Activated naive CD4-positive, alpha-beta T cell treated with anti-CD3 and anti-CD28 coated beads for 36 hours (primary cell): Measurements from ENCODE around the gene EFR3B. TPM values are rescaled to one million over a fixed set of nuclear protein-coding genes. Genes with fewer than 3 reads are reported as not detected.

Source experiments
- CTCF ChIA-PET: fragments of 350-600 bp; sonication (Branson Sonifier 250); formaldehyde crosslinking; loops from one replicate; lab custom pipeline; 2021; ENCODE audit warnings: antibody characterized with exemption; lab: Charles Lee
- DNase-seq: peaks from one replicate; pipeline ENCODE4 v3.0.0-alpha.2; 2020
- H3K27ac Mint-ChIP-seq: one replicate; pipeline ENCODE4 v1.8.0; 2021; ENCODE audit warnings: mild to moderate bottlenecking, mixed read lengths
- H3K27me3 Mint-ChIP-seq: one replicate; pipeline ENCODE4 v1.8.0; 2021; ENCODE audit warnings: low read depth, mixed read lengths
- H3K36me3 Mint-ChIP-seq: one replicate; pipeline ENCODE4 v1.8.0; 2021; ENCODE audit warnings: low read depth, mixed read lengths
- H3K4me1 Mint-ChIP-seq: one replicate; pipeline ENCODE4 v1.8.0; 2021; ENCODE audit warnings: low read depth, mixed read lengths
- H3K4me3 Mint-ChIP-seq: one replicate; pipeline ENCODE4 v1.8.0; 2021; ENCODE audit warnings: mild to moderate bottlenecking, moderate library complexity, mixed read lengths
- H3K9me3 Mint-ChIP-seq: one replicate; pipeline ENCODE4 v1.8.0; 2021; ENCODE audit warnings: mixed read lengths
- intact Hi-C: fragments of 100-400 bp; cut with micrococcal nuclease; formaldehyde crosslinking; loops from one replicate; pipeline ENCODE4 v1.15.1; 2023
- total RNA-seq, 2 experiments: library from RNA; stranded (reverse); gene quantifications; one replicate each; pipeline ENCODE4 v1.2.3, GENCODE V29; 2021

Gene EFR3B
- total RNA-seq, 2 experiments from 2014 or later, result 0.41 to 0.42 TPM

DNA sequence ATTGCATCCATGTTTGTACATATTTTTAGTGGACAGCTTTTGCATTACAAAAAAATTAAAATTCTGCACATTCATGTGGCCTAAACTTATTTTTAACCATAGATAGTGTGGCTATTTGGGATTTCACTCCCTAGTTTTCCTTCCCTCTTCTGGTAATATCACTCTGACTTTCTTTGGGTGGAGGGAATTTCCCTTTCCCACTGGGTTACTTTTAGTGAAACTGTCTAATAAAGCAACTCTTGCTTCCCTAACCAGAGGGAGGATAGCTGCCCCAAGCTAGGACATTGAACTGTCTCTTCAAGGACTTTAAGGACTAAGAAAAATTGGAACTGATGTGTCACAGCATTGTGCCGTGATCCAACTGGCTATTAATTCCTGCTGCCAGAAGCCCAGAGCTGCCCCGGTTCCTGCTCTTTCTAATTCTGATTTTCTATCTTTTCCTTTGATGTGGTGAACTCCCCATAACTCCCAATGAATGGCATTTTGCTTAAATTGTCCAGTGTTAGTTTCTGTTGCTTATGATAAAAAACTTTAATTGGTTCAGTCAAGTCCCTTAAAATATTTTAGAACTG, 20.0 kb upstream of the EFR3B start:
- CTCF ChIA-PET, result interaction anchor here (0.7 kb wide), 1 partner anchor 643 kb away, joined by 4 read pairs; no protein-coding TSS in a partner anchor
- H3K27me3 Mint-ChIP-seq, result peaks cover 2% of the 10 kb centered on the region
- no peak overlapping the region for H3K27ac Mint-ChIP-seq
- H3K9me3 Mint-ChIP-seq, result no peaks in the 10 kb centered on the region
- H3K36me3 Mint-ChIP-seq, result no peaks in the 10 kb centered on the region
- no peaks in the 10 kb centered on the region for H3K4me1 Mint-ChIP-seq
- no peak overlapping the region for H3K4me3 Mint-ChIP-seq
- no peak for DNase-seq
- intact Hi-C loops, result no loop called here

- H3K4me1 Mint-ChIP-seq, result no peaks in the 10 kb centered on the region
- no peak for DNase-seq
- no peaks in the 10 kb centered on the region for H3K36me3 Mint-ChIP-seq
Observed at GRCh38 chr2:25023333-25023732, 18.5 kb upstream of the EFR3B start.

DNA sequence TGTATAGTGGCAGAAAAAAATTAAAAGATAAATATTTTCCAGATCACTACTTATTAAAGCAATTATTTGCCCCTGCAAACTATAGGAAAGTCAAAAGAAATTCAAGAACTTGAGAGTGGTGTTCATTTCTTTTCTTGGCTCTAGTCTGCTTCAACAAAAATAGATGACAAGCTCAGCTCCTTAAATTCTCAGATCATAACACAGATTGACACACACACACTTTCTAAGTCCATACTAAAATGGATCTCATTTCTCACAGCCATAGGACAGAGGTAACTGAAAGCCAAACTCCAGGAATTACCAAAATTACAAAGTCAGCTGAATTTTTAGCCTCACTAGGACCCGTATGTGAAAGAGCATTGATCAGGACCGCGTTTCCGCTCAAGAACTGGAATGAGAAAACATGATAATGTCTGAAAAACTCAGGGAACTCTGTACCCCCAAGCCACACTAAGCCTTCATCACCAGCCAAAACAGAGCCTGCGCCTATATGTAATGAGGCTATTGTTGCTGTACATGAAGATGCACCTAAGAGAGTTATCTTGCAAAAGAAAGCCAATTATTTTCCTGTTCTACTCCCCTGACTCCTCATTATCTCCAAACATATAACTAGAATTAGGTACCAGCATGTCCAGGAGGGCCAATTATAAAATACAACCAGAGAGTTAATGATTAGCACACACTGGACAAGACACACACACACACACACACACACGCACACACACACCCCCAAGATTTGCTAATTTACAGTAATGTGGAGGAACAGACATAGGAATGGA, 16.5 kb upstream of the EFR3B start:
- Mint-ChIP-seq H3K27ac (no peak overlapping the region), H3K9me3 (no peaks in the 10 kb centered on the region), H3K27me3 (peaks cover 2% of the 10 kb centered on the region), H3K4me3 (no peak overlapping the region), H3K4me1 (peaks cover 2% of the 10 kb centered on the region), H3K36me3 (no peaks in the 10 kb centered on the region)
- DNase-seq, result no peak
- CTCF ChIA-PET, result no interaction called here
- intact Hi-C loops, result no loop called here

More at GRCh38 chr2:25023333-25023732, 18.5 kb upstream of the EFR3B start:
- H3K27ac Mint-ChIP-seq, result no peak overlapping the region
- intact Hi-C loops, result no loop called here
- no peak overlapping the region for H3K4me3 Mint-ChIP-seq
- peaks cover 2% of the 10 kb centered on the region for H3K27me3 Mint-ChIP-seq
- CTCF ChIA-PET, result no interaction called here
- H3K9me3 Mint-ChIP-seq, result no peaks in the 10 kb centered on the region

- Mint-ChIP-seq H3K36me3 (no peaks in the 10 kb centered on the region), H3K4me3 (no peak overlapping the region), H3K4me1 (peaks cover 6% of the 10 kb centered on the region), H3K27ac (no peak overlapping the region), H3K27me3 (peaks cover 2% of the 10 kb centered on the region), H3K9me3 (no peaks in the 10 kb centered on the region)
- intact Hi-C loops, result no loop called here
- no peak for DNase-seq
- CTCF ChIA-PET, result no interaction called here
Observed at GRCh38 chr2:25026008-25026530, 15.8 kb upstream of the EFR3B start.

GRCh38 chr2:25029183-25029554, 12.7 kb upstream of the EFR3B start:
- Mint-ChIP-seq H3K4me1 (peaks cover 6% of the 10 kb centered on the region), H3K36me3 (no peaks in the 10 kb centered on the region), H3K9me3 (no peaks in the 10 kb centered on the region), H3K4me3 (no peak overlapping the region), H3K27me3 (no peaks in the 10 kb centered on the region), H3K27ac (no peak overlapping the region)
- CTCF ChIA-PET, result no interaction called here
- no peak for DNase-seq
- intact Hi-C loops, result no loop called here

GRCh38 chr2:25030702-25031101, 11.2 kb upstream of the EFR3B start:
- Mint-ChIP-seq H3K4me3 (no peak overlapping the region), H3K36me3 (no peaks in the 10 kb centered on the region), H3K9me3 (no peaks in the 10 kb centered on the region), H3K4me1 (peaks cover 6% of the 10 kb centered on the region), H3K27ac (no peak overlapping the region), H3K27me3 (no peaks in the 10 kb centered on the region)
- CTCF ChIA-PET, result interaction anchor here (1.4 kb wide), 1 partner anchor 55 kb away, joined by 4 read pairs; no protein-coding TSS in a partner anchor
- no peak for DNase-seq
- intact Hi-C loops, result no loop called here

DNA sequence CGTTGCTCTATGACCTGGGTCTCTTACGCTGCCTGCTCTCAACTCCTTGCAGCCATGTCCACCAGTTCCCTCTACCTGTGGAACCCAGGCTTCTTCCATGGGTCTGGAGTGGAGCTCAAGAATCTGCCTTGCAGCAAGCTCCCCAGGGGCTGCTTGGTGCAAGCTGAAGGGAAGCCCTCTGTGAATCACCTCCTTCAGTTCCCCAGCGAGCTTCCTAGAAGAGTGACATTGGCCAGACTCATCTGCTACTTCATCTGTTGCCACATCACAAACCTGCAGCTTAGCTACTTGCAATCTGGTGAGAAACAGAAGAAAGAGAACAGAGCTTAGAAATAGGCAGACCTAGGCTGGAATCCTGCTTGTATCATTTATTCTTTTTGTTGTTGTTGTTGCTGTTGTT, 9.8 kb upstream of the EFR3B start:
- intact Hi-C loops, result no loop called here
- DNase-seq, result no peak
- Mint-ChIP-seq H3K9me3 (no peaks in the 10 kb centered on the region), H3K4me1 (peaks cover 6% of the 10 kb centered on the region), H3K36me3 (no peaks in the 10 kb centered on the region), H3K27me3 (no peaks in the 10 kb centered on the region), H3K4me3 (no peak overlapping the region), H3K27ac (no peak overlapping the region)
- CTCF ChIA-PET, result interaction anchor here (1.1 to 1.4 kb wide), 2 partner anchors 57 to 96 kb away, joined by 3 to 4 read pairs; no protein-coding TSS in a partner anchor

DNA sequence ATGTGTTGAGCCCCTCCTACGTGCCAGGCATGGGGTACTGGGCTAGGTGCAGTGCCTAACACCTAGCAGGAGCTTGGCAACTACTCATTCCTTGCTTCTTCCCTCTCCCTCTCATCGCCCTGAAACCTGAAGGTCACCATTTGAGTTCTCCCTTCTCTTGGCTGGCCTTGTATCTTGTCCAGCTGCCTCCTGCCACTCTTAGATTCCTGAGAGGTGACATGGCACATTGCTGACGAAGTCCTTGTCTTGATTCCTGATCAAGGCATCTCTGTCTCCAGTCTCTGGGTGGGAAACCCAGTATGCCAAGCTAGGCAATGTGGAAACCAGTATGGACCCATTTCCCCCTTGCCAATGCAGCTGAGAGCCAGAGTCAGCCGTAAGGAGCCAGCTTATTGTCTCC, 9.0 kb upstream of the EFR3B start:
- intact Hi-C loops, result no loop called here
- Mint-ChIP-seq H3K4me1 (peaks cover 6% of the 10 kb centered on the region), H3K9me3 (no peaks in the 10 kb centered on the region), H3K4me3 (no peak overlapping the region), H3K36me3 (no peaks in the 10 kb centered on the region), H3K27me3 (no peaks in the 10 kb centered on the region), H3K27ac (no peak overlapping the region)
- no peak for DNase-seq
- CTCF ChIA-PET, result no interaction called here

DNA sequence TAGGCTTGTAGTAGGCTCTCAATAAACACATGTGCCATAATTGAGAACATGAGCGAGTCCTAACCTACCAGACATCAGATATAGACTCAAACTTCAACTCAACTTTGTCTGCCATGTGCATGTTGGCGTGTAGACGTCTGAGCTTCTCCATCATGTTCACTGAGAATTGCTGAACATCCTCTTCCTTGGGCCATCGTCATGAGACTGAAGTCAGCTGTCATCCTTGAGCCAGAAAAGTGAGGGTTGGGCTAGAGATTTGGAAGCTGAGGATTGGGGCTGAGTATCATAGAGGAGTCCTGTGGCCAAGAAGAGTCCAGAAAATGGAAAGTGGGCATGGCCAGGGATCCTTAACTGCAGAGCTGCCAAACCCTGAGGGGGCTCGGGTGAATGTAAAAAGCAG, 7.8 kb upstream of the EFR3B start:
- DNase-seq, result no peak
- intact Hi-C loops, result no loop called here
- CTCF ChIA-PET, result no interaction called here
- no peak overlapping the region for H3K27ac Mint-ChIP-seq
- no peaks in the 10 kb centered on the region for H3K36me3 Mint-ChIP-seq
- H3K27me3 Mint-ChIP-seq, result no peaks in the 10 kb centered on the region
- no peaks in the 10 kb centered on the region for H3K9me3 Mint-ChIP-seq
- H3K4me3 Mint-ChIP-seq, result no peak overlapping the region
- peaks cover 6% of the 10 kb centered on the region for H3K4me1 Mint-ChIP-seq

DNA sequence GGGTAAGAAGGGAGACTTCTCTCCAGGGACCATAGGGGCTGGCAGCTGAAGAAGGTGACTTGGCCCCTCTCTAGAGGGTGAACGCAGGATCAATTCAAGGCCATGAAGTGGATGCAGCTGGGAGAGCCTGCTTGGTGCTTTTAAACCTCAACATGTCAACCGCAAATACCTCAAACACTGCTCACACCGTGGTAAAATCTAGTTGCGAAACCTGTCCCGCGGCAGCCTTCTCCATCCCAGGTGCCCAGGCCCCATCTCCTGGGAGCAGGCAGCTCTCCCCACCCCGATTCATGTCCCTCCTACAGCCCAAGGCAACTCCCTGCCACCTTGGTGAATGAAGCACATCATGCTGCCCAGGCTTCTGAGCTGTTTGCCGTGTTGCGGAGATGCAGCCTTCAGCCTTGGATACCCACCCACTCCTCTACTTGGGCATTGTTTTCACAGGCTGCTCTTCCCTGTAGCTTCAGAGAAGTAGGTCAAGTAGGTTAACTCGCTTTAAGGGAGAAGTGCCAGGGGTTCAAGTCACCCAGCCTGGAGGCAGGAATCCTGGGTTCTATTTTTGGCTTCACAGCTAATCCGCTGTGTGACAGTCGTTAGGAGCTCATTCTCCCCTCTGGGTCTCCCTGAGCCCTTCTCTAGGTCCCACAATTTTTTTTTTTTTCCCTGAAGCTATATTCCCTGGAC, 6.2 kb upstream of the EFR3B start:
- no peak for DNase-seq
- intact Hi-C loops, result no loop called here
- Mint-ChIP-seq H3K4me3 (no peak overlapping the region), H3K36me3 (no peaks in the 10 kb centered on the region), H3K9me3 (no peaks in the 10 kb centered on the region), H3K27ac (no peak overlapping the region), H3K27me3 (peaks cover 1% of the 10 kb centered on the region), H3K4me1 (peaks cover 5% of the 10 kb centered on the region)
- CTCF ChIA-PET, result interaction anchor here (0.6 to 2.1 kb wide), 2 partner anchors 60 to 446 kb away, joined by 4 to 5 read pairs; no protein-coding TSS in a partner anchor

DNA sequence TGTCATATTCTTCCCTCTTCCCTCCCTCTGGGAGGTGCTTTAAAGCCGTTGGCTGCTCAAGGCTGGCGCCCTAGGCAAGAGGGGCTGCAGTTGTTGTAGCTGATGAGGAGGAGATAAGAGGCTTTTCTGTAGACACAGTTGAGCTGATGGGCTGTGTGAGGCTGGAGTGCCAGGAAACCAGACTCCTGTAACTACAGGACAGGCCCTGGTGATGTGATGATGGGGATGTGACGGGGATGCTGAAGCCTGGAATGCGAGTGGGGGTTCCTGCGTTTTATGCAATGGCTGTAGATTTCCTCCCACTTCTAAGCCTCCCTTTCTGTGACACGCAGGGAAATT, 5.7 kb upstream of the EFR3B start:
- Mint-ChIP-seq H3K9me3 (no peaks in the 10 kb centered on the region), H3K4me3 (no peak overlapping the region), H3K27me3 (peaks cover 2% of the 10 kb centered on the region), H3K4me1 (peaks cover 3% of the 10 kb centered on the region), H3K27ac (no peak overlapping the region), H3K36me3 (no peaks in the 10 kb centered on the region)
- no peak for DNase-seq
- CTCF ChIA-PET, result interaction anchor here (0.6 to 2.1 kb wide), 2 partner anchors 61 to 445 kb away, joined by 4 to 5 read pairs; no protein-coding TSS in a partner anchor
- intact Hi-C loops, result no loop called here

GRCh38 chr2:25039126-25039525, 2.8 kb upstream of the EFR3B start:
- Mint-ChIP-seq H3K27ac (no peak overlapping the region), H3K9me3 (no peaks in the 10 kb centered on the region), H3K36me3 (no peaks in the 10 kb centered on the region), H3K4me1 (peaks cover 20% of the 10 kb centered on the region), H3K4me3 (no peak overlapping the region), H3K27me3 (peaks cover 16% of the 10 kb centered on the region)
- DNase-seq, result no peak
- intact Hi-C loops, result no loop called here
- CTCF ChIA-PET, result no interaction called here
